ENCODE measurements around the gene DPM2.

DNA sequence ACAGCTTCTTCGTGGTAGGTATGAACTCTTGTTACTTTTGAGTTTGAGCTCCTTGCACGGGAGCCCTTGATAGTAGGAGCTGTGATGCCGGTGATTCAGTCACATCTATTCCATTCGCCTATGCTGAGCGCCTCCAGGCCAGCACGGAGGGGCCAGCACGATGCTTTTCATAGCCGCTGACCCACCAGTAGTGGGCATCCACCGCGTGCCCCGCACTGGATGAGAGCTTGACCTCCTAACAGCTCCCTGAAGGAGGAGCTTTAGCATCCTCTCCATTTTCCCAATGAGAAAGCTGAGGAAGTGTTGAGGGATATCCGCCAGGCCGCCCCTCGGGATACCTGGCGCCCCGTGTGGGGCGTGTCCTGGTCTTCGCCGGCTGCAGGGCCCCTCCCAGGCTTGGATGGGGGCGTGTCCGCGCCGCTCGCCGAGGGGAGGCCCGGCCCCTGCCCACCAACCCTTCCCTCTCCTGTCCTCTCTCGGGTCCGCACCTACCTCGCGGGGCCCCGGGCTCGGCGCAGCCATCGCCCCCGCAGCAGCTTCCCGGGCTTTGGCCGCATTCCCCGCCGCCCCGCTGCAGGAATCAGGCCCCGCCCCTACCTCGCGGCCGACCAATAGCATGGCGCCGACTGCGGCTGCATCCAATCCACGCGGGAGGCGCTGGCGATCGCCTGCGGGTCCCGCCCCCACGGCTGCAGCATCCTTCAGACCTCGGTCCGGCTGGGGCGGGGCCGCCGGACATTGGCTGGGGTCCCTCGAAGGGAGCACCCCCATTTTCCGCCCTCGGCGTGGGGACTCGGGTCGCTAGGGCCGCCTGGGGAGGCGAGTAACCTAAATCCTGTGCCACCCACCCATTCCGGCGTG lies 7.2 kb downstream of the DPM2 start, which contains the start of gene PIP5KL1:
- TF ChIP-seq, protein P1, sequence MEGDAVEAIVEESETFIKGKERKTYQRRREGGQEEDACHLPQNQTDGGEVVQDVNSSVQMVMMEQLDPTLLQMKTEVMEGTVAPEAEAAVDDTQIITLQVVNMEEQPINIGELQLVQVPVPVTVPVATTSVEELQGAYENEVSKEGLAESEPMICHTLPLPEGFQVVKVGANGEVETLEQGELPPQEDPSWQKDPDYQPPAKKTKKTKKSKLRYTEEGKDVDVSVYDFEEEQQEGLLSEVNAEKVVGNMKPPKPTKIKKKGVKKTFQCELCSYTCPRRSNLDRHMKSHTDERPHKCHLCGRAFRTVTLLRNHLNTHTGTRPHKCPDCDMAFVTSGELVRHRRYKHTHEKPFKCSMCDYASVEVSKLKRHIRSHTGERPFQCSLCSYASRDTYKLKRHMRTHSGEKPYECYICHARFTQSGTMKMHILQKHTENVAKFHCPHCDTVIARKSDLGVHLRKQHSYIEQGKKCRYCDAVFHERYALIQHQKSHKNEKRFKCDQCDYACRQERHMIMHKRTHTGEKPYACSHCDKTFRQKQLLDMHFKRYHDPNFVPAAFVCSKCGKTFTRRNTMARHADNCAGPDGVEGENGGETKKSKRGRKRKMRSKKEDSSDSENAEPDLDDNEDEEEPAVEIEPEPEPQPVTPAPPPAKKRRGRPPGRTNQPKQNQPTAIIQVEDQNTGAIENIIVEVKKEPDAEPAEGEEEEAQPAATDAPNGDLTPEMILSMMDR (IDR thresholded peaks at IDR 0.05; ENCODE audit: low read depth, low read length, poor library complexity, severe bottlenecking), result peak; percentile 21
- TF ChIP-seq EZH2phosphoT487 (IDR thresholded peaks at IDR 0.05; ENCODE audit: borderline replicate concordance, low read length), result no peak

Measured in DOHH2 (cell line).